GM12878 (cell line): Measurements from ENCODE around the gene OR2M3.

Source experiments
- CTCF ChIP-seq, 3 experiments: IDR thresholded peaks in 2 of 3; conservative IDR thresholded peaks in 1 of 3; 2 replicates each; pipeline ENCODE4 v1.5.1; 2011; ENCODE audit warnings: low read depth in 3 of 3, low read length in 3 of 3, mild to moderate bottlenecking in 3 of 3, control low read depth in 2 of 3, moderate library complexity in 2 of 3, inconsistent platforms in 1 of 3, mixed read lengths in 1 of 3; ENCODE audit not compliant: control insufficient read depth in 2 of 3, insufficient read depth in 1 of 3; ENCODE audit errors: extremely low read depth in 1 of 3
- POLR2A ChIP-seq: IDR thresholded peaks from 2 replicates; pipeline ENCODE4 v1.6.1; 2011; ENCODE audit warnings: low read depth, mild to moderate bottlenecking, low read length
- SMC3 ChIP-seq: IDR thresholded peaks from 2 replicates; pipeline ENCODE4 v1.6.1; 2011; ENCODE audit warnings: low read length, improper control_type of control experiment, borderline replicate concordance

- no peak for TF ChIP-seq CTCF (IDR thresholded peaks at IDR 0.05 in 2 of 3, conservative IDR thresholded peaks at IDR 0.05 in 1 of 3; ENCODE audit: control insufficient read depth in 2 of 3, extremely low read depth in 1 of 3, insufficient read depth in 1 of 3, low read depth in 3 of 3, low read length in 3 of 3)
- no peak for TF ChIP-seq POLR2A
- TF ChIP-seq SMC3 = no peak
These were observed 33.0 kb upstream of the OR2M3 start for GRCh38 chr1:248164031-248164430.
